DND-41 (cell line): ENCODE results near the gene MALT1.

Experiments
- ATAC-seq: fragments of 200-7000 bp; cut with Tn5 transposase; 3 replicates; pipeline ENCODE4 v1.9.1; 2021; ENCODE audit warnings: low read depth; ENCODE audit not compliant: insufficient read depth
- DNase-seq: peaks from one replicate; pipeline ENCODE4 v3.0.0-alpha.2; 2020
- H2AFZ ChIP-seq: 2 replicates; pipeline ENCODE4 v1.6.0; 2012; ENCODE audit warnings: low read depth, low read length
- H3K27ac ChIP-seq: 2 replicates; pipeline ENCODE4 v1.5.1; 2012; ENCODE audit warnings: low read length, inconsistent platforms
- H3K27me3 ChIP-seq: fragments of 200-600 bp; sonication (generic); 2 replicates; pipeline ENCODE4 v1.6.0; 2012; ENCODE audit warnings: low read length, mild to moderate bottlenecking, inconsistent platforms; ENCODE audit not compliant: insufficient read depth, poor library complexity
- H3K36me3 ChIP-seq: 2 replicates; pipeline ENCODE4 v1.5.1; 2012; ENCODE audit warnings: low read length, inconsistent platforms; ENCODE audit not compliant: insufficient read depth
- H3K4me1 ChIP-seq: 2 replicates; pipeline ENCODE4 v1.5.1; 2012; ENCODE audit warnings: mild to moderate bottlenecking, low read length; ENCODE audit not compliant: insufficient read depth
- H3K4me2 ChIP-seq: 2 replicates; pipeline ENCODE4 v1.6.0; 2012; ENCODE audit warnings: mild to moderate bottlenecking, moderate library complexity, low read length, inconsistent platforms; ENCODE audit not compliant: insufficient read depth
- H3K4me3 ChIP-seq, 2 experiments: fragments of 200-600 bp in 1 of 2; shearing (Covaris generic) in 1 of 2; 2 replicates each; pipeline ENCODE4 v1.5.1; 2012 to 2016; ENCODE audit warnings: inconsistent platforms in 2 of 2, low read length in 2 of 2, mild to moderate bottlenecking in 2 of 2, low read depth in 1 of 2, moderate library complexity in 1 of 2
- H3K79me2 ChIP-seq: 2 replicates; pipeline ENCODE4 v1.6.0; 2012; ENCODE audit warnings: low read length, inconsistent platforms; ENCODE audit not compliant: insufficient read depth
- H3K9ac ChIP-seq: 2 replicates; pipeline ENCODE4 v1.6.0; 2012; ENCODE audit warnings: low read depth, mild to moderate bottlenecking, inconsistent platforms, low read length, moderate library complexity
- H3K9me3 ChIP-seq: 2 replicates; pipeline ENCODE4 v1.5.1; 2012; ENCODE audit warnings: low read length, moderate library complexity, mild to moderate bottlenecking, inconsistent platforms; ENCODE audit not compliant: insufficient read depth, severe bottlenecking
- H4K20me1 ChIP-seq: 2 replicates; pipeline ENCODE4 v1.6.0; 2012; ENCODE audit warnings: low read length; ENCODE audit not compliant: insufficient read depth
- CTCF ChIP-seq: IDR thresholded peaks from 2 replicates; pipeline ENCODE4 v1.5.1; 2012; ENCODE audit warnings: borderline replicate concordance, low read length, moderate library complexity, mild to moderate bottlenecking; ENCODE audit not compliant: poor library complexity, severe bottlenecking; ENCODE audit errors: extremely low read depth
- EZH2 ChIP-seq: IDR thresholded peaks from 3 replicates; pipeline ENCODE4 v1.6.1; 2012; ENCODE audit warnings: borderline replicate concordance, low read depth, mild to moderate bottlenecking, moderate library complexity, low read length, inconsistent platforms; ENCODE audit not compliant: severe bottlenecking

MALT1 gene

GRCh38 chr18:58669731-58670378 lies 1.4 kb upstream of the MALT1 start:
- no peak for DNase-seq
- ATAC-seq = no peak
- peaks cover 4% of the 10 kb centered on the region; the same call in 1 of the 2 replicates for H4K20me1 ChIP-seq
- H2AFZ ChIP-seq = 0 out of 2 replicates have a peak overlapping the region, but pooled peaks have one; percentile 87
- no peaks in the 10 kb centered on the region for H3K9me3 ChIP-seq
- no peak overlapping the region for H3K9ac ChIP-seq
- no peak for TF ChIP-seq EZH2
- no peak for TF ChIP-seq CTCF
- H3K79me2 ChIP-seq = peaks cover 28% of the 10 kb centered on the region
- H3K4me2 ChIP-seq = peak overlapping the region; percentile 79; the same call in 1 of the 2 replicates
- peaks cover 39% of the 10 kb centered on the region for H3K4me1 ChIP-seq
- no peak overlapping the region; a peak in 1 of 4 replicates for H3K4me3 ChIP-seq
- no peaks in the 10 kb centered on the region for H3K27me3 ChIP-seq
- H3K36me3 ChIP-seq = no peaks in the 10 kb centered on the region; the same call in 1 of the 2 replicates
- no peak overlapping the region for H3K27ac ChIP-seq

- peak overlapping the region; percentile 79 for H3K4me2 ChIP-seq
- DNase-seq (no peak), ATAC-seq (no peak)
- no peaks in the 10 kb centered on the region for H3K27me3 ChIP-seq
- TF ChIP-seq CTCF = no peak
- TF ChIP-seq EZH2 = no peak
- H3K79me2 ChIP-seq = peaks cover 35% of the 10 kb centered on the region
- no peaks in the 10 kb centered on the region; the same call in 1 of the 2 replicates for H3K36me3 ChIP-seq
- peak overlapping the region; percentile 14 to 92; a peak in 3 of 4 replicates for H3K4me3 ChIP-seq
- H3K9me3 ChIP-seq = no peaks in the 10 kb centered on the region
- peak overlapping the region; percentile 82 for H3K27ac ChIP-seq
- peaks cover 9% of the 10 kb centered on the region; the same call in 1 of the 2 replicates for H4K20me1 ChIP-seq
- H3K4me1 ChIP-seq = peaks cover 39% of the 10 kb centered on the region
- peak overlapping the region; percentile 87 for H2AFZ ChIP-seq
- peak overlapping the region; percentile 66 for H3K9ac ChIP-seq
Observed at GRCh38 chr18:58670404-58671110, 708 bp upstream of the MALT1 start.

- H3K36me3 ChIP-seq = no peaks in the 10 kb centered on the region; the same call in 1 of the 2 replicates
- peak; percentile 29 for TF ChIP-seq CTCF
- no peak for TF ChIP-seq EZH2
- peaks cover 39% of the 10 kb centered on the region for H3K4me1 ChIP-seq
- peaks cover 43% of the 10 kb centered on the region for H3K79me2 ChIP-seq
- H4K20me1 ChIP-seq = peaks cover 12% of the 10 kb centered on the region; the same call in 1 of the 2 replicates
- peak overlapping the region; percentile 86 for H3K9ac ChIP-seq
- peak; percentile 57 for DNase-seq
- peak overlapping the region; percentile 84 for H2AFZ ChIP-seq
- H3K4me2 ChIP-seq = peak overlapping the region; percentile 99
- no peaks in the 10 kb centered on the region for H3K9me3 ChIP-seq
- H3K27me3 ChIP-seq = no peaks in the 10 kb centered on the region
- H3K4me3 ChIP-seq = peak overlapping the region; percentile 75 to 92
- peak overlapping the region; percentile 72 for H3K27ac ChIP-seq
- ATAC-seq = peak; percentile 56
Observed at GRCh38 chr18:58671632-58672564, 633 bp downstream of the MALT1 start.
